Measurements from ENCODE around the gene WDR76. TPM values are rescaled to one million over a fixed set of nuclear protein-coding genes. Genes with fewer than 3 reads are reported as not detected.
A peak's percentile ranks its signal among the peaks of the same experiment; 100 is the strongest.

Gene WDR76
- total RNA-seq (ENCODE audit: low replicate concordance) = 2.9 and 58.2 TPM in 2 replicates

DNA sequence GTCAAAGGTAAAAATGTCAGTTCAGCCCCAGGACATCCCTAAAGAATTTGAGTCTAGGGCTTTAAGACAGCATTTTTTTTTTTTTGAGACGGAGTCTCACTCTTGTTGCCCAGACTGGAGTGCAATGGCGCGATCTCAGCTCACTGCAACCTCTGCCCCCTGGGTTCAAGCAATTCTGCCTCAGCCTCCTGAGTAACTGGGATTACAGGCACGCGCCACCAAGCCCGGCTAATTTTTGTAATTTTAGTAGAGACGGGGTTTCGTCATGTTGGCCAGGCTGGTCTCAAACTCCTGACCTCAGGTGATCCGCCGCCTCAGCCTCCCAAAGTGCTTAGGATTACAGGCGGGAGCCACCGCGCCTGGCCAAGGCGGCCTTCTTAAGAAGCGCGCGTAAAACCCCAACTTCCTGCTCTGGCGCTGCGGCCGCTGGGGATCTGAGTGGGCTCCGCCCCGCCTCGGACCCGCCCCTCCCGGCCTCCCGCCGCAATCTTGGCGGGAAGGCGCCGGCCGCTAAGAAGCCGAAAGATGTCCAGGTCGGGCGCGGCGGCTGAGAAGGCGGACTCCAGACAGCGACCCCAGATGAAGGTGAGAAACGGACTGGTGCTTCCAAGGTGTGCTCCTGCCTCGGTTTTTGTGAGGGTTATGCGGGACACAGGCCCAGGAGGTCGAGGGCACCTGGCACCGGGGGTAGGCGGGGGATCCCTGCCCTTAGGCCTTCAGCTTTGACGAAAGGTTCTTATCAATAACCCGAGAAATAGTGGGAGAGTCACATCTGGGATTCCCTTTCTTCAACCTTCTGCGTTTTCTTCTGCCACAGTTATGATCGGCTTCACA lies at the start of gene WDR76:
Gene WDR76 (plus strand): TSS at position 495 of the 834 bp plus-strand sequence. CDS start 31 bp downstream, at position 526.
- no peak for TF ChIP-seq CTCF (IDR thresholded peaks at IDR 0.05; ENCODE audit: insufficient read depth, low read length)
- DNase-seq (ENCODE audit: low read depth) = peak; percentile 73
- peak within 1 kb of the TSS; percentile 76 for H3K4me3 ChIP-seq (ENCODE audit: low read depth, low read length)

GRCh38 chr15:43777267-43777914 lies 49.4 kb upstream of the WDR76 start:
- peak; percentile 79 for TF ChIP-seq CTCF (IDR thresholded peaks at IDR 0.05; ENCODE audit: insufficient read depth, low read length)
- peak; percentile 75 for DNase-seq (ENCODE audit: low read depth)
- H3K4me3 ChIP-seq (ENCODE audit: low read depth, low read length) = peak overlapping the region; percentile 80

- H3K4me3 ChIP-seq (ENCODE audit: low read depth, low read length) = no peak overlapping the region
- DNase-seq (ENCODE audit: low read depth) = no peak
These were observed 47.8 kb upstream of the WDR76 start for GRCh38 chr15:43779016-43779415.

GRCh38 chr15:43789409-43789808 lies 37.4 kb upstream of the WDR76 start:
- TF ChIP-seq CTCF (IDR thresholded peaks at IDR 0.05; ENCODE audit: insufficient read depth, low read length) = no peak
- no peak for DNase-seq (ENCODE audit: low read depth)
- H3K4me3 ChIP-seq (ENCODE audit: low read depth, low read length) = no peak overlapping the region

More at GRCh38 chr15:43779016-43779415, 47.8 kb upstream of the WDR76 start:
- no peak for TF ChIP-seq CTCF (IDR thresholded peaks at IDR 0.05; ENCODE audit: insufficient read depth, low read length)

GRCh38 chr15:43791993-43792760 lies 34.6 kb upstream of the WDR76 start, which contains the start of gene SERF2:
TSS of gene SERF2 (plus strand) at chr15:43792320. CDS start at chr15:43792377, 57 bp downstream.
- DNase-seq (ENCODE audit: low read depth) = peak; percentile 99
- peak within 1 kb of the TSS; percentile 100 for H3K4me3 ChIP-seq (ENCODE audit: low read depth, low read length)
- no peak for TF ChIP-seq CTCF (IDR thresholded peaks at IDR 0.05; ENCODE audit: insufficient read depth, low read length)

- H3K4me3 ChIP-seq (ENCODE audit: low read depth, low read length) = peak overlapping the region; percentile 100
These were observed 33.9 kb upstream of the WDR76 start for GRCh38 chr15:43792761-43793476.

More at GRCh38 chr15:43792761-43793476, 33.9 kb upstream of the WDR76 start:
- peak; percentile 33 for TF ChIP-seq CTCF (IDR thresholded peaks at IDR 0.05; ENCODE audit: insufficient read depth, low read length)
- peak; percentile 45 for DNase-seq (ENCODE audit: low read depth)
